NCI-H460 (cell line): Measurements from ENCODE around the gene PDE4A. TPM values are rescaled to one million over a fixed set of nuclear protein-coding genes. Genes with fewer than 3 reads are reported as not detected.
A peak's percentile ranks its signal among the peaks of the same experiment; 100 is the strongest.
"Not testable (repeated sequence)": the region's sequence is repeated elsewhere in the genome, so short reads cannot be mapped to it uniquely, and the experiment has no call there.

ENCODE experiments used
- DNase-seq: peaks from one replicate; pipeline ENCODE4 v3.0.0-alpha.2; 2016; ENCODE audit warnings: low read depth; ENCODE audit errors: extremely low read depth
- total RNA-seq: library from RNA; depleted of rRNA; stranded (reverse); fragments of >200 nt; shearing (Covaris generic); gene quantifications from 2 replicates; pipeline ENCODE4 v1.2.3, GENCODE V29; 2014

Gene PDE4A
- total RNA-seq, 1 experiment from 2014 or later: 2.1 TPM

- peak; percentile 90 for DNase-seq
Measured at GRCh38 chr19:10403137-10404021, 17.0 kb upstream of the PDE4A start, which contains the start of gene CDC37. TSS of gene CDC37 (minus strand) at chr19:10403542. CDS start at chr19:10403479, 63 bp downstream.

GRCh38 chr19:10404888-10405820 is 15.2 kb upstream of the PDE4A start:
- DNase-seq: no peak

- DNase-seq: no peak
Measured at GRCh38 chr19:10406191-10406590, 14.1 kb upstream of the PDE4A start.

- no peak for DNase-seq
Measured at GRCh38 chr19:10407096-10407495, 13.2 kb upstream of the PDE4A start.

- DNase-seq: no peak
Measured at GRCh38 chr19:10408511-10409283, 11.6 kb upstream of the PDE4A start.

- DNase-seq: not testable (repeated sequence)
Measured at GRCh38 chr19:10411224-10411623, 9.1 kb upstream of the PDE4A start.

GRCh38 chr19:10412257-10412977 is 7.9 kb upstream of the PDE4A start:
- DNase-seq: no peak

- no peak for DNase-seq
Measured at GRCh38 chr19:10416083-10416379, 4.3 kb upstream of the PDE4A start.

GRCh38 chr19:10416380-10417257 is 3.7 kb upstream of the PDE4A start:
- peak; percentile 82 for DNase-seq

GRCh38 chr19:10417541-10418234 is 2.6 kb upstream of the PDE4A start:
- no peak for DNase-seq

- no peak for DNase-seq
Measured at GRCh38 chr19:10418235-10418484, 2.2 kb upstream of the PDE4A start.

GRCh38 chr19:10418485-10419199 is 1.7 kb upstream of the PDE4A start:
- no peak for DNase-seq

GRCh38 chr19:10419200-10419645 is 1.1 kb upstream of the PDE4A start:
- DNase-seq: no peak

GRCh38 chr19:10419646-10420443 is 493 bp upstream of the PDE4A start:
- DNase-seq: peak; percentile 63

- no peak for DNase-seq
Measured at GRCh38 chr19:10421240-10422045, 1.1 kb downstream of the PDE4A start.

- no peak for DNase-seq
Measured at GRCh38 chr19:10422046-10422461, 1.7 kb downstream of the PDE4A start.
